ENCODE data around the gene P2RX7. TPM values are rescaled to one million over a fixed set of nuclear protein-coding genes. Genes with fewer than 3 reads are reported as not detected.

The P2RX7 gene
- total RNA-seq, 1 experiment from 2014 or later: 0.17 TPM

DNA sequence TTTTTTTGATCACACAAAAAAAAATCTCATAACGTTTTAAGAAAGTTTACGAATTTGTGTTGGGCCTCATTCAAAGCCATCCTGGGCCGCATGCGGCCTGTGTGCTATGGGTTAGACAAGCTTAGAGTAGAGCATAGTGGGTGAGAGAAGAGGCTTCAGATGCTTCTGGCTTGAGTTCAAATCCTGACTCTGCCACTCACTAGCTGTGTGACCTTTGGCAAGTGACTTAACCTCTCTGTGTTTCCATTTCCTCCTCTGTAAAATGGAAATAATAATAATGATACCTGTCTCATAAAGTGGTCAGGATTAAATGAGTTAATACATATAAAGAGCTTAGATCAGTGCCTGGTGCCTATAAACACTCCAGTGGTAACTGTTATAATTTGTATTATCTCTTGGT lies 83.4 kb downstream of the P2RX7 start:
- Histone ChIP-seq H3K4me1 (ENCODE audit: insufficient read depth, low read length, poor library complexity, severe bottlenecking) (no peaks in the 10 kb centered on the region), H3K4me3 (ENCODE audit: low read depth, low read length, poor library complexity, severe bottlenecking) (no peak overlapping the region), H3K36me3 (ENCODE audit: insufficient read depth, low read length, poor library complexity, severe bottlenecking) (no peaks in the 10 kb centered on the region), H3K9me3 (ENCODE audit: low read depth, low read length, poor library complexity, severe bottlenecking) (no peaks in the 10 kb centered on the region), H3K27me3 (replicated peaks; ENCODE audit: insufficient read depth, low read depth, low read length, poor library complexity) (no peaks in the 10 kb centered on the region), H3K27ac (ENCODE audit: low read depth, low read length, poor library complexity, severe bottlenecking) (no peak overlapping the region)
- ChIA-PET POLR2A (ENCODE audit: low non-redundant PET) (no interaction called here), CTCF (no interaction called here)
- BruUV-seq (replicated peaks): no TSS peak
- TF ChIP-seq, protein P1, sequence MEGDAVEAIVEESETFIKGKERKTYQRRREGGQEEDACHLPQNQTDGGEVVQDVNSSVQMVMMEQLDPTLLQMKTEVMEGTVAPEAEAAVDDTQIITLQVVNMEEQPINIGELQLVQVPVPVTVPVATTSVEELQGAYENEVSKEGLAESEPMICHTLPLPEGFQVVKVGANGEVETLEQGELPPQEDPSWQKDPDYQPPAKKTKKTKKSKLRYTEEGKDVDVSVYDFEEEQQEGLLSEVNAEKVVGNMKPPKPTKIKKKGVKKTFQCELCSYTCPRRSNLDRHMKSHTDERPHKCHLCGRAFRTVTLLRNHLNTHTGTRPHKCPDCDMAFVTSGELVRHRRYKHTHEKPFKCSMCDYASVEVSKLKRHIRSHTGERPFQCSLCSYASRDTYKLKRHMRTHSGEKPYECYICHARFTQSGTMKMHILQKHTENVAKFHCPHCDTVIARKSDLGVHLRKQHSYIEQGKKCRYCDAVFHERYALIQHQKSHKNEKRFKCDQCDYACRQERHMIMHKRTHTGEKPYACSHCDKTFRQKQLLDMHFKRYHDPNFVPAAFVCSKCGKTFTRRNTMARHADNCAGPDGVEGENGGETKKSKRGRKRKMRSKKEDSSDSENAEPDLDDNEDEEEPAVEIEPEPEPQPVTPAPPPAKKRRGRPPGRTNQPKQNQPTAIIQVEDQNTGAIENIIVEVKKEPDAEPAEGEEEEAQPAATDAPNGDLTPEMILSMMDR (conservative IDR thresholded peaks at IDR 0.05; ENCODE audit: low read depth, low read length): no peak
- TF ChIP-seq EZH2 (IDR thresholded peaks at IDR 0.05; ENCODE audit: borderline replicate concordance, low read depth, low read length, poor library complexity, severe bottlenecking): no peak
- intact Hi-C loops (cut with micrococcal nuclease; ENCODE audit: unreplicated experiment): no loop called here
- no peak for DNase-seq (ENCODE audit: low spot score)

DNA sequence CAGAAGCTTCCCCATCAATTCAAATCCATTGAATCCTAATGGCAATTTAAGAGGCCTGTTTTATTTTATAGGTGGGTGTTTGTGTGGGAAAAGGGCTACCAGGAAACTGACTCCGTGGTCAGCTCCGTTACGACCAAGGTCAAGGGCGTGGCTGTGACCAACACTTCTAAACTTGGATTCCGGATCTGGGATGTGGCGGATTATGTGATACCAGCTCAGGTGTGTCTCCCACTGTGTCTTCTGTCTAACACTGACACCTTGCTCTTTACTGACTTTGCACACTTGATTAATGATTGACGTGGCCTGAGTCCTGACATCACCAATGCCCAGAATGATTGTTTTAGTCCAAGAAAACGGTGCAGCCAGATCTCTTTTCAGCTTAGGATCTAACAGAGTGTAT lies 84.4 kb downstream of the P2RX7 start:
- intact Hi-C loops (cut with micrococcal nuclease; ENCODE audit: unreplicated experiment): no loop called here
- no peaks in the 10 kb centered on the region for H3K4me1 ChIP-seq (ENCODE audit: insufficient read depth, low read length, poor library complexity, severe bottlenecking)
- no peak for TF ChIP-seq EZH2 (IDR thresholded peaks at IDR 0.05; ENCODE audit: borderline replicate concordance, low read depth, low read length, poor library complexity, severe bottlenecking)
- TF ChIP-seq, protein P1 (conservative IDR thresholded peaks at IDR 0.05; ENCODE audit: low read depth, low read length): no peak
- H3K27me3 ChIP-seq (replicated peaks; ENCODE audit: insufficient read depth, low read depth, low read length, poor library complexity): no peaks in the 10 kb centered on the region
- no peak overlapping the region for H3K27ac ChIP-seq (ENCODE audit: low read depth, low read length, poor library complexity, severe bottlenecking)
- DNase-seq (ENCODE audit: low spot score): no peak
- no peak overlapping the region for H3K4me3 ChIP-seq (ENCODE audit: low read depth, low read length, poor library complexity, severe bottlenecking)
- POLR2A ChIA-PET (ENCODE audit: low non-redundant PET): no interaction called here
- BruUV-seq (replicated peaks): no TSS peak
- CTCF ChIA-PET: no interaction called here
- H3K36me3 ChIP-seq (ENCODE audit: insufficient read depth, low read length, poor library complexity, severe bottlenecking): no peaks in the 10 kb centered on the region
- no peaks in the 10 kb centered on the region for H3K9me3 ChIP-seq (ENCODE audit: low read depth, low read length, poor library complexity, severe bottlenecking)

- TF ChIP-seq, protein P1 (conservative IDR thresholded peaks at IDR 0.05; ENCODE audit: low read depth, low read length): no peak
- no peak for TF ChIP-seq EZH2 (IDR thresholded peaks at IDR 0.05; ENCODE audit: borderline replicate concordance, low read depth, low read length, poor library complexity, severe bottlenecking)
- intact Hi-C loops (cut with micrococcal nuclease; ENCODE audit: unreplicated experiment): no loop called here
- Histone ChIP-seq H3K4me3 (ENCODE audit: low read depth, low read length, poor library complexity, severe bottlenecking) (no peak overlapping the region), H3K27me3 (replicated peaks; ENCODE audit: insufficient read depth, low read depth, low read length, poor library complexity) (no peaks in the 10 kb centered on the region), H3K4me1 (ENCODE audit: insufficient read depth, low read length, poor library complexity, severe bottlenecking) (no peaks in the 10 kb centered on the region), H3K36me3 (ENCODE audit: insufficient read depth, low read length, poor library complexity, severe bottlenecking) (no peaks in the 10 kb centered on the region), H3K9me3 (ENCODE audit: low read depth, low read length, poor library complexity, severe bottlenecking) (no peaks in the 10 kb centered on the region), H3K27ac (ENCODE audit: low read depth, low read length, poor library complexity, severe bottlenecking) (no peak overlapping the region)
- CTCF ChIA-PET: no interaction called here
- DNase-seq (ENCODE audit: low spot score): no peak
- BruUV-seq (replicated peaks): no TSS peak
- POLR2A ChIA-PET (ENCODE audit: low non-redundant PET): no interaction called here
These were observed 85.1 kb downstream of the P2RX7 start for GRCh38 chr12:121217761-121218160.

All from A673 (cell line).